HG02840 (cell line): ENCODE results near the gene TTC23.

Source experiments
- ATAC-seq: cut with Tn5 transposase; IDR thresholded peaks from one replicate; pipeline ENCODE4 v1.9.1; 2021; ENCODE audit warnings: mild to moderate bottlenecking, moderate library complexity, moderate number of reproducible peaks; ENCODE audit not compliant: unreplicated experiment, low FRiP score

TTC23 gene

GRCh38 chr15:99168601-99169580, 80.5 kb downstream of the TTC23 start:
- ATAC-seq, result no peak

- no peak for ATAC-seq
These were observed 81.7 kb downstream of the TTC23 start for GRCh38 chr15:99167640-99168039.

GRCh38 chr15:99167201-99167600, 82.2 kb downstream of the TTC23 start:
- no peak for ATAC-seq

GRCh38 chr15:99165956-99166689, 83.3 kb downstream of the TTC23 start:
- no peak for ATAC-seq

- ATAC-seq, result no peak
These were observed 84.2 kb downstream of the TTC23 start for GRCh38 chr15:99165020-99165790.

- ATAC-seq, result no peak
These were observed 85.3 kb downstream of the TTC23 start for GRCh38 chr15:99164119-99164518.

- no peak for ATAC-seq
These were observed 85.9 kb downstream of the TTC23 start for GRCh38 chr15:99163271-99164062.

GRCh38 chr15:99158626-99159412, 90.6 kb downstream of the TTC23 start:
- ATAC-seq, result no peak

- no peak for ATAC-seq
These were observed 91.9 kb downstream of the TTC23 start for GRCh38 chr15:99157456-99157855.

- ATAC-seq, result no peak
These were observed 93.4 kb downstream of the TTC23 start for GRCh38 chr15:99155961-99156443.

GRCh38 chr15:99154271-99154670, 95.1 kb downstream of the TTC23 start:
- ATAC-seq, result no peak

- no peak for ATAC-seq
These were observed 96.3 kb downstream of the TTC23 start for GRCh38 chr15:99153026-99153535.

- no peak for ATAC-seq
These were observed 98.2 kb downstream of the TTC23 start for GRCh38 chr15:99151156-99151555.

GRCh38 chr15:99149366-99149765, 100.0 kb downstream of the TTC23 start:
- no peak for ATAC-seq

GRCh38 chr15:99148851-99149276, 100.5 kb downstream of the TTC23 start:
- ATAC-seq, result no peak

- ATAC-seq, result no peak
These were observed 102.7 kb downstream of the TTC23 start for GRCh38 chr15:99146661-99147060.

GRCh38 chr15:99145778-99146177, 103.6 kb downstream of the TTC23 start:
- no peak for ATAC-seq

GRCh38 chr15:99145005-99145404, 104.4 kb downstream of the TTC23 start:
- ATAC-seq, result no peak
